Astrocyte (in vitro differentiated cells and primary cell): ENCODE data around the gene NLGN1.

Experiments
- EZH2 ChIP-seq: IDR thresholded peaks from 2 replicates; pipeline ENCODE4 v1.6.1; 2012; ENCODE audit warnings: mild to moderate bottlenecking, low read length, inconsistent platforms; ENCODE audit not compliant: insufficient read depth
- TF ChIP-seq, protein P1 (sequence below): IDR thresholded peaks from 2 replicates; pipeline ENCODE4 v1.5.1; 2011; ENCODE audit warnings: low read depth, mild to moderate bottlenecking, inconsistent platforms, low read length, moderate library complexity; ENCODE audit not compliant: insufficient read depth

DNA sequence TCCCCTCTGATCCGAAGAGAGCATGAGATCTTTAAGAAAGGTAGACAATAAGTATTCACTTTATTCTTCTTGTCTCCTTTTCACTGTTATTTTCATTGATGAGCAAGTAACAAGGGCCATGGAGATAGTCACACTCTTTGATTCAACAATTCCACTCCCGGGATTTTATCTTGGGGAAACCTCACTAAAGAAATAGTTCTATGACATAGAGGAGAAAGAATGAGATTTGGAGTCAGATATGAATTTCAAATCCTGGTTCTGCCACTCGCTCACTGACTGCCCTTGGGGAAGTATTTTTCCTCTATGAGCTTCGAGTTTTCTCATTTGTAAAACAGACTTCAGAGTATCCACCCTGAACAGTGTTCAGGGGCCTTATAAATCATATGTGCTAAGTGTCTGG is 514.6 kb downstream of the NLGN1 start:
- TF ChIP-seq, protein P1, sequence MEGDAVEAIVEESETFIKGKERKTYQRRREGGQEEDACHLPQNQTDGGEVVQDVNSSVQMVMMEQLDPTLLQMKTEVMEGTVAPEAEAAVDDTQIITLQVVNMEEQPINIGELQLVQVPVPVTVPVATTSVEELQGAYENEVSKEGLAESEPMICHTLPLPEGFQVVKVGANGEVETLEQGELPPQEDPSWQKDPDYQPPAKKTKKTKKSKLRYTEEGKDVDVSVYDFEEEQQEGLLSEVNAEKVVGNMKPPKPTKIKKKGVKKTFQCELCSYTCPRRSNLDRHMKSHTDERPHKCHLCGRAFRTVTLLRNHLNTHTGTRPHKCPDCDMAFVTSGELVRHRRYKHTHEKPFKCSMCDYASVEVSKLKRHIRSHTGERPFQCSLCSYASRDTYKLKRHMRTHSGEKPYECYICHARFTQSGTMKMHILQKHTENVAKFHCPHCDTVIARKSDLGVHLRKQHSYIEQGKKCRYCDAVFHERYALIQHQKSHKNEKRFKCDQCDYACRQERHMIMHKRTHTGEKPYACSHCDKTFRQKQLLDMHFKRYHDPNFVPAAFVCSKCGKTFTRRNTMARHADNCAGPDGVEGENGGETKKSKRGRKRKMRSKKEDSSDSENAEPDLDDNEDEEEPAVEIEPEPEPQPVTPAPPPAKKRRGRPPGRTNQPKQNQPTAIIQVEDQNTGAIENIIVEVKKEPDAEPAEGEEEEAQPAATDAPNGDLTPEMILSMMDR, result no peak
- no peak for TF ChIP-seq EZH2
